SK-MEL-5 (cell line): ENCODE measurements around the gene ZC3H13. TPM values are rescaled to one million over a fixed set of nuclear protein-coding genes. Genes with fewer than 3 reads are reported as not detected.
"Not testable (repeated sequence)": the region's sequence is repeated elsewhere in the genome, so short reads cannot be mapped to it uniquely, and the experiment has no call there.

Experiments
- DNase-seq: peaks from one replicate; pipeline ENCODE4 v3.0.0-alpha.2; 2016; ENCODE audit warnings: low read depth, low spot score
- in situ Hi-C: cut with HindIII; loops from 2 replicates; pipeline ENCODE4 v1.10.0; 2016; ENCODE audit warnings: low sequenced_read_pairs, high pct_unique_total_duplicates, low pct_unique_long_range_greater_than_20kb
- total RNA-seq: library from RNA; depleted of rRNA; stranded (reverse); fragments of >200 nt; shearing (Covaris generic); gene quantifications from 2 replicates; pipeline ENCODE4 v1.2.3, GENCODE V29; 2014

The ZC3H13 gene
- total RNA-seq, 1 experiment from 2014 or later: 94.7 TPM

DNA sequence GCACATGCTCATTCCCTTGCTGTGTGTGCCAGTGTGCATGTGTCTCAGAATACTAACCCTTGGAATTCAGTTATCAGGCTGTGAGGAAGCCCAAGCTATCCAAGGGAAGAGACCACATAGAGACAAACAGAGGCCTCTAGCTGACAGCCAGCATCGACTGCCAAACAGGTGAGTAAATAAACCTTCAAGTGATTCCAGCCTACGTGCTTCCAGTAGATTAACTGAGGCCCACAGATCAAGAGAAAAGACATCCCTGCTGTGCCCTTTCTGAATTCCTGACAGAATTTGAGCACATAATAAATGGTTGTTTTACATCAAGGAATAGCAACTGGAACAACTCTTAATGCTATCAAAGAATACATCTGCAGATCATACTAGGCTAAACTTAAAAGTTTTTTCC lies 17.5 kb downstream of the ZC3H13 start:
- DNase-seq: no peak
- in situ Hi-C loops: no loop called here

DNA sequence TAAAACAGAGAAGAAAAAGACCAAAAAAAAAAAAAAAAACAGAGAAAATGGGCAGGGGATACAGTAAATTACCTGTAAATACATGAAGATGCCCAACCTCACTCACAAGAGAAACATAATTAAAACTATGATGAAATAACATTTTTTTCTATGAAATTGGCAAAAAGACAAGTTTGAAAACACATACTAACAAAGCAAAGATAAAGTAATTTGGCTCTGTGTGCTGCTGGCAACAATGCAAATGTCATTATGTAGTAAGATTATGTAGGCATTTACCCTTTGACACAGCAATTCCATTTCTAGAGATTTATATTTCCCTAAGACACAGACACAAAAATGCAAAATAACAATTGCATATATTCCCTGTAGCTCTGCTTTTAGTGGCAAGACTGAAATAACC lies 20.2 kb downstream of the ZC3H13 start:
- in situ Hi-C loops: no loop called here
- DNase-seq: no peak

DNA sequence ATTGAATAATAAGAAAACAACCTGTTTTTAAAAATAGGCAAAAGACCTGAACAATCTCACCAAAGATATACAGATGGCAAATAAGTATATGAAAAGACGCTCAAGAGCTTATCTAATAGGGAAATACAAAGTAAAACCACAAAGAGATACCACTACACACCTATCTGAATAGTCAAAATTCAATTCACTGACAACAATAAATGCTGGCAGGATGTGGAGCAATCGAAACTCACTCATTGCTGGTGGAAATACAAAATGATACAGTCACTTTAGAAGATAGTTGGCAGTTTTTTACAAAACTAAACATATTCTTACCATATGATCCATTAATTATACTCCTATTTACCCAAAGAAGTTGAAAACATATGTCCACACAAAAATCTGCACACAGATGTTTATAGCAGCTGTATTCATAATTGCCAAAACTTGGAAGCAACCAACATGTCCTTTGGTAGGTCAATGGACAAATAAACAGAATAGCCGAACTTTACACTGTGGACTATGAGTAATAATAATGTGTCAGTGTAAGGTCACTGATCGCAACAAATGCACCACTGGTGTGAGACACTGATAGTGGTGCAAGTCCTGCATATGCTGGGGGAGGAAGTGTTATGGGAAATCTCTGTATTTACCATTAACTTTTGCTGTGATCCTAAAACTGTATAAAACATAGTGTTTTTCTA lies 20.8 kb downstream of the ZC3H13 start:
- DNase-seq: no peak
- in situ Hi-C loops: no loop called here

DNA sequence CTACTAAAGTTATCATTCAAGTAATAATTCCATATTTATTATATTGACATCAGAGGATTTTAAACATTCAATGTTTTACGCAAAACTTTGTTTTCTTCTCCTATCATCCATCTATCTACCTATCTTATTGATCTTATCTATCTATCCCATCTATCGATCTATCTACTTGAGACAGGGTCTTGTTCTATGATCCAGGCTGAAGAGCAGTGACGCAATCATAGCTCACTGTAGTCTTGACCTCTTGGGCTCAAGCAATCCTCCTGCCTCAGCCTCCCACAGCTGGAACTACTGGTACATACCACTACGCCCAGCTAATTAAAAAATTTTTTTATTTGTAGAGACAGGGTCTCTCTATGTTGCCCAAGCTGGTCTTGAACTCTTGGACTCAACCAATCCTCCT lies 27.4 kb downstream of the ZC3H13 start:
- in situ Hi-C loops: no loop called here

DNA sequence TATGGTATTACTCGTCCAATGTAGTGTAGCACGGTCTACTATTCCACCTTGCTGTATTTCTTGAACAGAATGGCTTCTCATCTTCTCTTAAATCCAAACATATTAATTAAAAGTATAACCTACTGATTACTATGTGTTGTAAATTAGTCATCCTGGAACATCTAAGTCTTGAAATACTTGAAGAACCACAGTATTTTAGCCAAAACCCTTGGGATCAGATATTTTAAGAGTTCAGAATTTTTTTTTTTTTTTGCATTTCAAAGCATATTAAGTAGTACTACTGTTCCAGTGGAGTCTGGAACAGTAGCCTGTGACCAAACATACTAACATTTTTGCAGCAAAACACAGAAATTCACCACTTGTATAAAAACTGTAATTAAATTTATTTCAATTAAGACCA lies 30.1 kb downstream of the ZC3H13 start:
- in situ Hi-C loops: no loop called here
- no peak for DNase-seq

More for the DNA sequence above, 27.4 kb downstream of the ZC3H13 start:
- DNase-seq: no peak

DNA sequence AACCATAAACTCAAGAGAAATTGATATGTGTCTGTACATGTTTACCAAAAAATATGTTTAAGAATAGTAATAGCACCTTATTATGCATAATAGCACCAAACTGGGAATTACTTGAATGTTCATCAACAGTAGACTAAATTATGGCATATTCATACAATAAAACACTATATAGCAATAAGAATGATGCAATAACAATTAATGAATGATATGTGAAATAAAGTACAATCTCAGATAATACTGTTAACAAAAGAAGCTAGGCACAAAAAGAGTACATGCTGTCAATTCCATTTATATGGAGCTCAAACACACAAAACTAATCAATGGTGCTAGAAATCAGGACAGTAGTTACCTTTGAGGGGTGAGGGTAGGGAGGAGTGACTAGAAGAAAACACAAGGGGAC lies 36.3 kb downstream of the ZC3H13 start:
- no peak for DNase-seq
- in situ Hi-C loops: no loop called here

GRCh38 chr13:46015366-46015765 lies 37.2 kb downstream of the ZC3H13 start:
- in situ Hi-C loops: no loop called here
- DNase-seq: no peak

- no peak for DNase-seq
- in situ Hi-C loops: no loop called here
These were observed 40.1 kb downstream of the ZC3H13 start for GRCh38 chr13:46012404-46012803.

DNA sequence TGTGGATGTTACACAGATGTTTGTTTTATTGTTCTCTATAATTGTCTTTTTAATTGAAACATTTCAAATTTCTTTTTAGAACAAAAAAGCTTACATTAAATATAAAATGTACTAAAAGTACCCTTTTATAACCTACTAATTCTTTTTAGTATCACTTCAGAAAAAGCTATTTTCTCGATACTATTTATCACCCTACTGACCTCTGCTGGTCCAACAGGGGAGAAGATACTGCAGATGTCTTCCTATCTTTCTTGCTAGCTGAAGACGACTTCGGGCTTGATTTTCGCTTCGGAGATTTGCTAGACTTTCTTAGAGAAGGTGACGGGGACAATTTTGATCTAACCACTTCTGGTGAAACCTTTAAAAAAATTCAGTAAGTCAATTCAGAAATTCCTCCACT lies 42.4 kb downstream of the ZC3H13 start:
- in situ Hi-C loops: no loop called here
- peak; percentile 68 for DNase-seq

- no peak for DNase-seq
- in situ Hi-C loops: no loop called here
These were observed 43.9 kb downstream of the ZC3H13 start for GRCh38 chr13:46008631-46009030.

- no peak for DNase-seq
- in situ Hi-C loops: no loop called here
These were observed 45.7 kb downstream of the ZC3H13 start for GRCh38 chr13:46006688-46007452.

DNA sequence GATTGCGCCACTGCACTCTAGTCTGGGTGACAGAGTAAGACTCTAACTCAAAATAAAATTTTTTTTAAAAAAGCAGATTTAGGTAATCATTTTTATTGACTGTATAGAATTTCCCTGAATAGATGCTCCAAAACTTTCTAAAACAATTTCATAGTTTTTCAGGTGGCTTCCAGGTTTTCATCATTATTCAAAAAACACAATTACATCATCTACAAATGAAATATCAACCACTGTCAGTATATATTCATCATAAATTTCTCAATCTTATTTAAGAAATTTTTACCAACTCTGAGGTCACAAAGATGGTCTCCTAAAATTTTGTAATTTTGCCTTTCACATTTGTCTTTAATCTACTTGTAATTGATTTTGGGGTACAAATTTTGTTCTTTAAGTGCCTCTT lies 48.1 kb downstream of the ZC3H13 start:
- in situ Hi-C loops: no loop called here
- no peak for DNase-seq

- DNase-seq: no peak
- in situ Hi-C loops: no loop called here
These were observed 55.9 kb downstream of the ZC3H13 start for GRCh38 chr13:45996631-45997030.

GRCh38 chr13:45995245-45995644 lies 57.3 kb downstream of the ZC3H13 start:
- no peak for DNase-seq
- in situ Hi-C loops: no loop called here

GRCh38 chr13:45994752-45995151 lies 57.8 kb downstream of the ZC3H13 start:
- DNase-seq: no peak
- in situ Hi-C loops: no loop called here

DNA sequence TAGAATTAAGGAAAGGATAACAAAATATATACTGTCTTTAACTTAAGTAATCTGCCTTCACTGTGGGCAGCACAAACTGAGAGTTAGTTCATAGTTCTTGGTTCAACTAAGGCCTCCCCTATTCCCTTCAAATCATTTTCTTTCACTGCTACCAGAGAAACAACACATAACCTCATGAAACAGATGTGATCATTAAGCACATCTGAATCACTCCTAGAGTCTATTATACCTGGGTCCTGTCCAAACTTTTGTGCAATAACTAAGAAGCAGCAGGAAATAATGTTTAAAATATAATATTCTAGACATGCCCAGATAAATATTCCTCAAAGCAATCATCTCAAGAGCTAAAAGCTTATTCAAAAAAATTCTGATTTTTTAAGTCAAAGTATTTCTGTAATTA lies 62.9 kb downstream of the ZC3H13 start:
- no peak for DNase-seq
- in situ Hi-C loops: no loop called here

DNA sequence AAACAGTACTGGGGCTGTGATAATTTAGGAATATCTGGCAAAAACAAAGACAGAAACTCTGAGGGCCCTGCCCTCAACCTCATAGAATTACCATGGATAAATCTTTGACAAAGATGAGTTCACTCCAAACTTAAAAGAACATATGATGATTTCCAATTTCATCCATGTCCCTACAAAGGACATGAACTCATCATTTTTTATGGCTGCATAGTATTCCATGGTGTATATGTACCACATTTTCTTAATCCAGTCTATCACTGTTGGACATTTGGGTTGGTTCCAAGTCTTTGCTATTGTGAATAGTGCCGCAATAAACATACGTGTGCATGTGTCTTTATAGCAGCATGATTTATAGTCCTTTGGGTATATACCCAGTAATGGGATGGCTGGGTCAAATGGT lies 71.4 kb downstream of the ZC3H13 start:
- in situ Hi-C loops, DNase-seq: not testable (repeated sequence)

DNA sequence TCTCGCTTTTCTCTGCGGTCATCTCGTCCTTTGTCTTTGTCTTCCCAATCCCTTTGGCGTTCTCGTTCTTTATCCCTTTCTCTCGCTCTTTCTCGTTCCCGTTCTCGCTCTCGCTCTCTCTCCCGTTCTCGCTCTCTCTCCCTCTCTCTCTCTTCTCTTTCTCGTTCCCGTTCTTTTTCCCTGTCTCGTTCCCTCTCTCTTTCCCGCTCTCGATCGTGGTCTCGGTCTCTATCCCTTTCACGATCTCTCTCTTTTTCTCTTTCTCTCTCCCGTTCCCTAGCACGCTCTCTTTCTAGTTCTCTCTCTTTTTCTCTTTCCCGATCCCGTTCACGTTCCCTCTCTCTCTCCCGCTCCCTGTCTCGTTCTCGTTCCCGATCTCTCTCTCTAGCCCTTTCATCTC lies 77.2 kb downstream of the ZC3H13 start:
- in situ Hi-C loops: no loop called here
- DNase-seq: no peak

DNA sequence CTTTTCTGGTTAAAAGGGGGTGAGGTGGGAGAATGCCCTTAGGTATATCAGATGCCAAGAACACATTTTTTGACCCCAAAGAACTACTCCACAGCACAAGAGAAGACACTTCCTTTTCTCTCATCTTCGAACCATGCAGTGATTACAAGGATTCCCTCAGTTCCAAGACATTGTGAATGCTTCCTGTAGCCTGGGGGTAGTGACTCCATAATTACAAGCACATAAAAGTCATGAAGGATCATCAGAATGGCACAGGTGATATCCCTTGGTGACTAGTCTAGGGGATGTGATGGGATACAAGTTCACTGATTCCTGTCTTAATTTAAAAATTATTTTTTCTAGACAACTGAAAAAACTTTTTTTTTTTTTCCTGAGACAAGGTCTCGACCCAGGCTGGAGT lies 78.0 kb downstream of the ZC3H13 start:
- no peak for DNase-seq
- in situ Hi-C loops: no loop called here
